PC-3 (cell line): ENCODE results near the gene SH2D6. TPM values are rescaled to one million over a fixed set of nuclear protein-coding genes. Genes with fewer than 3 reads are reported as not detected.

Source experiments
- ATAC-seq: fragments of 200-7000 bp; cut with Tn5 transposase; 2 replicates; pipeline ENCODE4 v1.9.1; 2020; ENCODE audit warnings: mild to moderate bottlenecking, moderate library complexity
- BruUV-seq: library from RNA; stranded (reverse); fragments of 400-500 nt; replicated peaks from 2 replicates; lab custom pipeline; 2021; lab: Mats Ljungman, UMichigan
- CTCF ChIA-PET: fragments of 300-600 bp; sonication (Branson Sonifier 250); formaldehyde crosslinking; loops from one replicate; lab custom pipeline; 2022; ENCODE audit warnings: antibody characterized with exemption; lab: Charles Lee
- POLR2A ChIA-PET: fragments of 300-600 bp; sonication (Branson Sonifier 250); formaldehyde crosslinking; loops from one replicate; lab custom pipeline; 2022; ENCODE audit warnings: antibody characterized with exemption; ENCODE audit not compliant: unreplicated experiment; lab: Charles Lee
- DNase-seq: peaks from one replicate; pipeline ENCODE4 v3.0.0-alpha.2; 2015
- H2AFZ ChIP-seq: fragments of 300-600 bp; sonication (generic); 2 replicates; pipeline ENCODE4 v1.6.0; 2016; ENCODE audit warnings: antibody characterized with exemption, low read length
- H3F3A ChIP-seq: fragments of 300-600 bp; sonication (generic); one replicate; pipeline ENCODE4 v1.6.0; 2017; ENCODE audit warnings: antibody characterized with exemption, low read length, control low read depth, mild to moderate bottlenecking; ENCODE audit not compliant: unreplicated experiment
- H3K27ac ChIP-seq: fragments of 300-600 bp; sonication (generic); 2 replicates; pipeline ENCODE4 v1.5.1; 2016; ENCODE audit warnings: mild to moderate bottlenecking, low read length
- H3K27me3 ChIP-seq: fragments of 300-600 bp; sonication (generic); 2 replicates; pipeline ENCODE4 v1.6.1; 2016; ENCODE audit warnings: low read length, mixed read lengths
- H3K36me3 ChIP-seq: fragments of 300-600 bp; sonication (generic); 2 replicates; pipeline ENCODE4 v1.6.1; 2016; ENCODE audit warnings: low read depth, mixed run types, low read length, mixed read lengths
- H3K4me1 ChIP-seq: fragments of 300-600 bp; sonication (generic); 2 replicates; pipeline ENCODE4 v1.5.1; 2016; ENCODE audit warnings: low read length; ENCODE audit not compliant: insufficient read depth
- H3K4me2 ChIP-seq: fragments of 300-600 bp; sonication (generic); 2 replicates; pipeline ENCODE4 v1.6.0; 2016; ENCODE audit warnings: low read length
- H3K4me3 ChIP-seq: fragments of 300-600 bp; sonication (generic); 2 replicates; pipeline ENCODE4 v1.5.1; 2016; ENCODE audit warnings: mild to moderate bottlenecking, low read length, mixed read lengths
- H3K79me2 ChIP-seq: fragments of 300-600 bp; sonication (generic); 2 replicates; pipeline ENCODE4 v1.6.1; 2017; ENCODE audit warnings: low read length, mixed read lengths
- H3K9ac ChIP-seq: fragments of 300-600 bp; sonication (generic); 2 replicates; pipeline ENCODE4 v1.6.0; 2016; ENCODE audit warnings: mild to moderate bottlenecking, low read length
- H3K9me2 ChIP-seq: fragments of 300-600 bp; sonication (generic); replicated peaks from 2 replicates; pipeline ENCODE4 v1.6.1; 2016; ENCODE audit warnings: mixed run types, low read length, mixed read lengths
- H3K9me3 ChIP-seq: fragments of 300-600 bp; sonication (generic); 2 replicates; pipeline ENCODE4 v1.6.1; 2016; ENCODE audit warnings: low read length, mixed read lengths
- H4K20me1 ChIP-seq: fragments of 300-600 bp; sonication (generic); 2 replicates; pipeline ENCODE4 v1.6.1; 2016; ENCODE audit warnings: low read length, mixed read lengths
- EZH2 ChIP-seq: fragments of 300-600 bp; sonication (generic); IDR thresholded peaks from one replicate; pipeline ENCODE4 v1.6.1; 2017; ENCODE audit warnings: antibody characterized with exemption, mild to moderate bottlenecking, low read length; ENCODE audit not compliant: unreplicated experiment
- EZH2phosphoT487 ChIP-seq: fragments of 300-600 bp; sonication (generic); IDR thresholded peaks from 2 replicates; pipeline ENCODE4 v1.6.1; 2018; ENCODE audit warnings: mild to moderate bottlenecking, antibody characterized with exemption, low read length, borderline replicate concordance
- intact Hi-C: fragments of 100-400 bp; cut with micrococcal nuclease; formaldehyde crosslinking; loops from 2 replicates; pipeline ENCODE4 v1.9.0; 2023
- total RNA-seq: library from RNA; depleted of rRNA; stranded (reverse); fragments of >200 nt; gene quantifications from 2 replicates; pipeline ENCODE4 v1.2.3, GENCODE V29; 2014
- TF ChIP-seq, protein P1 (sequence below): fragments of 300-600 bp; sonication (generic); conservative IDR thresholded peaks from 2 replicates; pipeline ENCODE4 v1.5.1; 2017; ENCODE audit warnings: antibody characterized with exemption, low read depth, mild to moderate bottlenecking, low read length

Gene SH2D6
- total RNA-seq, 1 experiment from 2014 or later = not detected

DNA sequence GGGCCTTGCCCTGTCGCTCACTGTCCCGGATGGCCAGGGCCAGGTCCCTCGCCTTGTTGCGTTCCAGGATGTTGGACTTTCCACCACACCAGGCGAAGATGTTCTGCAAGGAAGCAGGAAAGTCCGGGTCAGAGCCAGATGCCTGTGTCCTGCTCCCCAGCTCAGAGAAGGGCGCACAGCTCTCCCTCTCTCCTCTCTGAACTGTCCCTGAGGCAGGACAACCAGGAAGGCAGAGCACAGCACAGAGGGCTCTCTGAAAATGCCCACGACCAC lies 19.4 kb upstream of the SH2D6 start:
- no peak overlapping the region for H3K27ac ChIP-seq
- peaks cover 3% of the 10 kb centered on the region; the same call in 1 of the 2 replicates for H3K36me3 ChIP-seq
- 0 out of 2 replicates have a peak, but pooled peaks cover 3% of the 10 kb centered on the region for H3K79me2 ChIP-seq
- no TSS peak for BruUV-seq
- CTCF ChIA-PET = no interaction called here
- H4K20me1 ChIP-seq = no peaks in the 10 kb centered on the region
- H3K9me3 ChIP-seq = 0 out of 2 replicates have a peak, but pooled peaks cover 3% of the 10 kb centered on the region
- no peak overlapping the region for H3K4me2 ChIP-seq
- no peak overlapping the region for H3K4me3 ChIP-seq
- H3K27me3 ChIP-seq = no peaks in the 10 kb centered on the region
- no peak for ATAC-seq
- no peak overlapping the region for H3K9ac ChIP-seq
- no peaks in the 10 kb centered on the region for H3F3A ChIP-seq
- no peak for TF ChIP-seq EZH2
- TF ChIP-seq, protein P1, sequence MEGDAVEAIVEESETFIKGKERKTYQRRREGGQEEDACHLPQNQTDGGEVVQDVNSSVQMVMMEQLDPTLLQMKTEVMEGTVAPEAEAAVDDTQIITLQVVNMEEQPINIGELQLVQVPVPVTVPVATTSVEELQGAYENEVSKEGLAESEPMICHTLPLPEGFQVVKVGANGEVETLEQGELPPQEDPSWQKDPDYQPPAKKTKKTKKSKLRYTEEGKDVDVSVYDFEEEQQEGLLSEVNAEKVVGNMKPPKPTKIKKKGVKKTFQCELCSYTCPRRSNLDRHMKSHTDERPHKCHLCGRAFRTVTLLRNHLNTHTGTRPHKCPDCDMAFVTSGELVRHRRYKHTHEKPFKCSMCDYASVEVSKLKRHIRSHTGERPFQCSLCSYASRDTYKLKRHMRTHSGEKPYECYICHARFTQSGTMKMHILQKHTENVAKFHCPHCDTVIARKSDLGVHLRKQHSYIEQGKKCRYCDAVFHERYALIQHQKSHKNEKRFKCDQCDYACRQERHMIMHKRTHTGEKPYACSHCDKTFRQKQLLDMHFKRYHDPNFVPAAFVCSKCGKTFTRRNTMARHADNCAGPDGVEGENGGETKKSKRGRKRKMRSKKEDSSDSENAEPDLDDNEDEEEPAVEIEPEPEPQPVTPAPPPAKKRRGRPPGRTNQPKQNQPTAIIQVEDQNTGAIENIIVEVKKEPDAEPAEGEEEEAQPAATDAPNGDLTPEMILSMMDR = no peak
- TF ChIP-seq EZH2phosphoT487 = no peak
- no peak overlapping the region for H2AFZ ChIP-seq
- no peak for DNase-seq
- POLR2A ChIA-PET = no interaction called here
- intact Hi-C loops = no loop called here
- H3K9me2 ChIP-seq = no peaks in the 10 kb centered on the region
- H3K4me1 ChIP-seq = peaks cover 19% of the 10 kb centered on the region

DNA sequence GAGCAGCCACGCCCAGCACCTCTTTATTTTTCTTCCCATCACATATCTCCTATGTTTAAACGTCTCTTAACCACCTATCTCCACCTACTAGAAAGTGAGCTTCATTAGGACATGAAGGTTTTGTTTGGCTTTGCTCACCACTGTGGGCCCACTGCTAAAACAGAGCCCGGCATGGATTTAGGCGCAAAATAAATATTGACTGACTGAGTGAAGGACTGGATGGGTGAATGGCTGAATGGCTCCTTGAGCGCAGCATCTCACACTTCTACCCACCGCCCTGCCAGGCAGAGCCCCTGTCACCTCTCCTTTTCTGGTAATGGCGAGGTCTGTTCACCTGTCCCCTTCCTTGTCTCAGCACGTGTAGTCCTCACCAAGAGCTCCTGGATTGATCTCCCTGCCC lies 18.5 kb upstream of the SH2D6 start:
- Histone ChIP-seq H3K4me1 (peaks cover 19% of the 10 kb centered on the region), H3F3A (no peaks in the 10 kb centered on the region), H2AFZ (no peak overlapping the region), H4K20me1 (no peaks in the 10 kb centered on the region), H3K9ac (no peak overlapping the region), H3K9me2 (no peaks in the 10 kb centered on the region), H3K27ac (no peak overlapping the region), H3K79me2 (0 out of 2 replicates have a peak, but pooled peaks cover 3% of the 10 kb centered on the region), H3K4me2 (no peak overlapping the region), H3K4me3 (no peak overlapping the region), H3K27me3 (no peaks in the 10 kb centered on the region), H3K9me3 (0 out of 2 replicates have a peak, but pooled peaks cover 5% of the 10 kb centered on the region), H3K36me3 (peaks cover 3% of the 10 kb centered on the region; the same call in 1 of the 2 replicates)
- POLR2A ChIA-PET = no interaction called here
- CTCF ChIA-PET = no interaction called here
- no peak for DNase-seq
- no peak for TF ChIP-seq EZH2phosphoT487
- TF ChIP-seq, protein P1 = no peak
- no peak for TF ChIP-seq EZH2
- intact Hi-C loops = no loop called here
- BruUV-seq = no TSS peak
- ATAC-seq = no peak

DNA sequence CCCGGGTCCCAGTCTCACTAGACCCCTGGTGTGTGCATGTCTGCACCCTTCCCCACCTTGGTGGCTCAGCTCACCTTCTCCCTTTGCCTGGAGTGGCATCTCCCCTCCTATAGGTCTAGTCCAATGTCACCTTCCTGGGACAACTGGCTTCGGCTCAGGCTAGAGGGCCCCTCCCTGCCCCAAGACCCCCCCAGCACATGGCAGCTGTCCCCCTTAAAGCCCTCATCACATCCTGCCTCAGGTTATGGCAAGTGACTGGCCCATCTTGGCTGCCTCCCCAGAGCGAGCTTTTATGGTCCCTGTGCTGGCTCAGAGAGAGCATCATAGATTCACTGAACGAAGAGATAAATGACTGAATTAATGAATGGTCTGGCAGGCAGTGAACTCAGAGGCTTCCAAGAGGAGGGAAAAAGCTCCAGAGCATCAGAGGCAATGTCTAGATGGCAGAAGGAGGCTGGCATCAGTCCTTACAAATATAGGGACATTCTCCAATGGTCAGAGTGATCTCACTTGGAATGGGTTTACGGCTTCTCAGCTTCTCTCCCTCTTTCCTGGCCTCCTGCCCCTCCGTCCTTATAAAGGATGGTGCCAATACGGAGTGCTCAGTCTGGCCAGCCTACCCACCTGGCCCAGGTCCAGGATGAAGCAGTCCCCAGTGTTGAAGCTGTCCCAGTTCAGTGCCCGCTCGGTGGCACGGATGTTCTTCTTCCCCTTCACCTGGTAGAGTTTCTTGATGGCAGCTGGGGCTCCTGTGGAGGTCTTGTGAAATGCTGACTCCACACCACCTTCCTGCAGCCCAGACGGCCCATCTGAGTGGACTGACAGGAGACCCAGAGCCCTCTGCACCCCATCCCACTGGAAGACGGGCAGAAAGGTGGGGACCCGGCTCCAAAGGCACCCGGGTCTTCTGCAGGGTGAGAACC lies 17.7 kb upstream of the SH2D6 start:
- POLR2A ChIA-PET = no interaction called here
- ATAC-seq (no peak), DNase-seq (no peak)
- no peaks in the 10 kb centered on the region for H4K20me1 ChIP-seq
- CTCF ChIA-PET = no interaction called here
- H3K36me3 ChIP-seq = no peaks in the 10 kb centered on the region; the same call in 1 of the 2 replicates
- no peak overlapping the region for H2AFZ ChIP-seq
- TF ChIP-seq EZH2phosphoT487 = no peak
- TF ChIP-seq, protein P1 = no peak
- TF ChIP-seq EZH2 = no peak
- intact Hi-C loops = no loop called here
- peaks cover 19% of the 10 kb centered on the region for H3K4me1 ChIP-seq
- H3K4me3 ChIP-seq = no peak overlapping the region
- no TSS peak for BruUV-seq
- H3K9me3 ChIP-seq = 0 out of 2 replicates have a peak, but pooled peaks cover 5% of the 10 kb centered on the region
- H3K9ac ChIP-seq = no peak overlapping the region
- no peaks in the 10 kb centered on the region for H3K9me2 ChIP-seq
- no peak overlapping the region for H3K4me2 ChIP-seq
- no peaks in the 10 kb centered on the region for H3F3A ChIP-seq
- H3K79me2 ChIP-seq = 0 out of 2 replicates have a peak, but pooled peaks cover 8% of the 10 kb centered on the region
- H3K27me3 ChIP-seq = no peaks in the 10 kb centered on the region
- no peak overlapping the region for H3K27ac ChIP-seq
